Kasumi-1 (cell line): ENCODE results near the gene SLC1A5.
"Not testable (repeated sequence)": the region's sequence is repeated elsewhere in the genome, so short reads cannot be mapped to it uniquely, and the experiment has no call there.

ENCODE experiments used
- DNase-seq, 2 experiments: peaks; one replicate each; lab custom pipeline; 2025; lab: John Stamatoyannopoulos, UW

Gene SLC1A5

DNA sequence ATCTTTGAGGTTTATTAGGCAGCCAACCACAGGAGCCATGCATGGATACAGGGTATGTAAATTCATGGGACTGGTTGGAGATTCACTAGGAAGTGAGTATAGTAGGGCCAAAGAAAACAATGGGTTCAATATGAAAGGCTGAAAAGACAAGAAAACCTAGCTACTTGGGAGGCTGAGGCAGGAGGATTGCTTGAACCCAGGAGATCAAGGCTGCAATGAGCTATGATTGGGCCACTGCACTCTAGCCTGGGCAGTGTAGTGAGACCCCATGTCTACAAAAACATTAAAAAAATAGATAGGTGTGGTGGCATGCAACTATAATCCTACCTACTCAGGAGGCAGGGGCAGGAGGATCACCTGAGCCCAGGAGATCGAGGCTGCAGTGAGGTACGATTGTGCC, 10.3 kb upstream of the SLC1A5 start:
- no peak for DNase-seq

DNA sequence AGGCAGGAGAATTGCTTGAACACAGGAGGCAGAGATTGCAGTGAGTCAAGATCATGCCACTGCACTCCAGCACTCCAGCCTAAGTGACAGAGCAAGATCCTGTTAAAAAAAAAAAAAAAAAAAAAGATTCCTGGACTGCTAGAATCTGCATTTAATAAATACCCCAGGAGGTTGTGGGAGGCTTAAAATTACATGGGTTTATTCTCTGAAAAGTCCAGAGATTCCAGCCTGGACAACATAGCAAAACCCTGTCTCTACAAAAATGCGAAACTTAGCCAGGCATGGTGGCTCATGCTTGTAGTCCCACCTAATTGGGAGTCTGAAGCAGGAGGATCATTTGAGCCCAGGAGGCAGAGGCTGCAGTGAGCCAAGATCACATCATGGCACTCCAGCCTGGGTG, 9.5 kb upstream of the SLC1A5 start:
- DNase-seq = no peak

- DNase-seq = peak; percentile 85 to 86
These were observed 3.5 kb upstream of the SLC1A5 start for GRCh38 chr19:46791944-46792343.

GRCh38 chr19:46789371-46789770, 977 bp upstream of the SLC1A5 start:
- no peak for DNase-seq

DNA sequence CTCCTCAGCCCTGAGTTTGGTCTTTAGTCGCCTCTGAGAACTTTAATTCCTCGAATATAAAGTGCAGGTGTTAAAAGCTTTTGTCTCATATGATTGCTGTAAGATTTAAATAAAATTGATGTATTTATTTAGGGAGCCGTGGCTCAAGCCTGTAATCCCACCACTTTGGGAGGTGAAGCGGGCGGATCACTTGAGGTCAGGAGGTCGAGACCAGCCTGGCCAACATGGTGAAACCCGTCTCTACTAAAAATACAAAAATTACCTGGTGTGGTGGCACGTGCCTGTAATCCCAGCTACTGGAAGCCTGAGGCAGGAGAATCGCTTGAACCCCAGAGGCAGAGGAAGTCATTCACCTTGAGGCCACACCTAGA, 559 bp upstream of the SLC1A5 start:
- no peak for DNase-seq

DNA sequence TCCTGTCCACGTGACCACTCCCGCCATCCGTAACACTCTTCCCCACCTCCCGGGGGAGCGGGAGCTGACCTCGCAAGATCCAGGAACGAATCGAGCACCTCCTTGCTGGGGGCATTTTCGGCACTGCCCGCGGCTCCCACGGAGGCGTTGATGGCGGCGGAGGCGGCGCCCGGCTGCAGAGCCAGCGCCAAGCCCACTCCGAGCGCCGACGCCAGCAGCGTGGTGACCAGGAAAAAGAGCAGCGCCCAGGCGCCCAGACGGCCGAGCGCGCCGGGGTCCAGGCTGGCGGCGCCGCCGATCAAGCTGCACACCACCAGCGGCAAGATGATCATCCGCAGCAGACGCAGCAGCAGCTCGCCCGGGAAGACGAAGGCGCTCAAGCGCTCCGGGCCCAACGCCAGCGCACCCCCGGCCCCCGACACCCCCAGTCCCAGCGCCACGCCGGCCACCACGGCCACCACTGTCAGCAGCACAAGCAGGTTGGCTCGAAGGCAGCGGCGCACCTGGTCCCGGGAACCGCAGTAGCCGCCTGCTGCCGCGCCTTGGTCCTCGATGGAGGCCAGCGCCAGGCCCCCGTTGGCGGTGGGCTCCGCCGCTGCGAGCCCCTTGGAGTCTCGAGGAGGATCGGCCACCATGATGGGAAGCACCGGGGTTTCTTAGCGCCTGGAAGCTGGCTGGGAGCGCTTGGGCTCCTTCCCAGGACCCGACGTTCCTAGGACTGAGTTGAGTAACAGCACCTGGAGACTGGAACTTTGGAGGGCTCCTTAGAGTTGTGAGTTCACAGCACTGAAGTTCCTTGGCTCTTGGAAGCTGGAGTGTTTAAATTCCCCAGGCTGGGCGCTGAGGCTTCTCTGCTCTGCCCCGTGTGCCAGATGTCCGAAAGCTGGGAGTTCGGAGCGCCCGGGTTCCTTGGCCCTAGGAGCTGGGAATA, 798 bp downstream of the SLC1A5 start:
- peak; percentile 20 to 35 for DNase-seq

DNA sequence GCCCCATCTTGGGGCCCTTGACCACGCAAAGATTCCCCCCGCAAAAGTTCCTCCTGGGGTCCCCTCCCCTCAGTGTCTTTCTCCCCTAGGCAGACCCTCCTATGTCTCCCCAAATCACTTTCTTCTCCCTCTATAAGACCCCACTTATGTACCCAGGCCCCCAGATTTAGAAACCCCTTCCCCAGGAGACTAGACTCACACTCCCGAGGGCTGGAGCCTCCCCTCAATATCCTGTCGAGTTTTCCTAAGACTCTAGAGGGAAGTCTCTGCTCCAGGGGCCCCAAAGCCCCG, 1.4 kb downstream of the SLC1A5 start:
- peak in 1 of 2 experiments; percentile 39 for DNase-seq

DNA sequence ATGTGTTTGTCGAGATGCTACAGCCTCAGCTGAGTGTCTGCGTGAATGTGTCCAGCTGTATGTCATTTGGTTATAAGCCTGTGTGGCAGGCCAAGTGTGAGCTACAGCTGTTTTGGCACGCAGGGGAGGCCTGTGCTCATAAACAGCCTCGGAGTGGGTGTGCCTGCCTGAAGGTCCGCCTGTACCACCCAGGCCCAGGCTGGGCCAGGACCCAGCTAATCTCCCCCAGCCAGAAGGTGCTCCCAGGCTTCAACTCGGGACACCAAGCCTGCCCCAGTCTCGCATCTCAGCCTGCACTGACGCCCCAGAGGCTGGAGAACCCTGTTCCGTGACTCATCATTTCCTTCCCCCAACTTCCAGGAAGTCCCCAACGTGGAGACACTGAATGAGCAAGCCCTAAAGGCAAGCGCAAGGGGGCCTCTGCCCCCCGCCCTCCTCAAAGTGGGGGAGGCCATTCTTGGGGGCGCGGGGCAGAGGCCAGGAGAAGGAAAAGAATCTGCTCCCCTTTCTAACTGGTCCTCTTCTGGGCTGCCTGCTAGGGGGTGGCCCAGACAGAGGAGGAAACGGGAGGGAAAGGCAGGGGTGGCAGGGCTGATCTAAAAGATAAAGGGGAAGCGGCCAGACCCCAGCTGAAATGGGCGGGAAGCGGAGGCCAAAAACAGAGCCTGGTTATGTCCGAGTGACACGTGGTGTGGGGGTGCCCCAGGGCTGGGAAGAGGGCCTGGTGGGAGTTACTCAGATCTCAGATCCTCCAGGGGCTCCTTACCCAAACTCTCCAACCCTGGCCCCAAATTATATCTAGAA, 2.0 kb downstream of the SLC1A5 start:
- DNase-seq = peak; percentile 97 to 98

DNA sequence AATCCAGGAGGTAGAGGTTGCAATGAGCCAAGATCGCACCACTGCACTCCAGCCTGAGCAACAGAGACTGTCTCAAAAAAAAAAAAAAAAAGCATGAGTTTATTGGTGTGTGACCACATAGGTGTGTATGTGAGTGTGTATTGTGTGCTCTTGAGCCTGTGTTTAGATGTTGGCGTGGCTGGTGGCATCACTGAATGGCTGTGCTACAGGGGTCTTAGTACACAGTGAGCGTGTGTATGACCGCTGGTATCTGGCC, 2.5 kb downstream of the SLC1A5 start:
- no peak for DNase-seq

- DNase-seq = no peak
These were observed 3.1 kb downstream of the SLC1A5 start for GRCh38 chr19:46785054-46785979.

DNA sequence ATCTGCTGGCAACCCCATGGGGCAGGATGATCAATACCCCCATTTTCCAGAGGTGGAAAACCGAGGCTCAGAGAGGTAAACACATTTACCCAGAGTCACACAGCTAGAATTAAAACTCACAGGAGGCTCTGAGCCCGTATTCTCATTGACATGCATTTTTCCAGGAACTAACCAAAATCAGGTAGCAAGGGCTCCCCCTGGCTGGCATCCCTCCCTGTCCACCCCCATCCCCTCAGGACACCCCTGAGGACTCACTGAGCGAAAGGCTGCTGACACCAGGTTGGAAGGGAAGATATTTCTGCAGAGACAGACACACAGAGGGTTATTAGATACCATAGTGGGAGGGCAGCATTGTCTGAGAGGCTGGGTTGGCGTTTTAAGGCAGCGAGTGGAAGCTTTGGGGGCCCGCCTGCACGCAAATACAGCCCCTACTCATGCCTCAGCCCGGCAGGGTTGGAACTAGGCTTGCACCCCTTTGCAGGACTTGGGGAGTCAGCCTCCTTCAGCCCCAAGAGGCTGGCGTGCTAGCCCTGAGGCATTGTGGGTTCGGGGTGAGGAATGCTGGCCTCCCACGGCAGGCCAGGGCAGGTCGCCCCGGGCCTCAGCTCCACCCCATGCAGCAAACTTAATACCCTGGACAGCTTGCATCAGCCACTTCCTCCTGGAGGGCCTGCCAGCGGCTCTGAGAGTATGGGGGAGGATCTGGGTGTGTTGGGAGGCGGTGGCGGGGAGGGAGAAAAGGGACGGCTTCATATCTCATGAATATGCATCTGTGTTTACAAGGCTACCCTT, 3.9 kb downstream of the SLC1A5 start:
- peak; percentile 80 to 89 for DNase-seq

GRCh38 chr19:46783670-46784069, 4.7 kb downstream of the SLC1A5 start:
- no peak for DNase-seq

GRCh38 chr19:46782355-46783019, 5.9 kb downstream of the SLC1A5 start:
- no peak for DNase-seq

GRCh38 chr19:46777956-46778645, 10.3 kb downstream of the SLC1A5 start:
- DNase-seq = not testable (repeated sequence)

DNA sequence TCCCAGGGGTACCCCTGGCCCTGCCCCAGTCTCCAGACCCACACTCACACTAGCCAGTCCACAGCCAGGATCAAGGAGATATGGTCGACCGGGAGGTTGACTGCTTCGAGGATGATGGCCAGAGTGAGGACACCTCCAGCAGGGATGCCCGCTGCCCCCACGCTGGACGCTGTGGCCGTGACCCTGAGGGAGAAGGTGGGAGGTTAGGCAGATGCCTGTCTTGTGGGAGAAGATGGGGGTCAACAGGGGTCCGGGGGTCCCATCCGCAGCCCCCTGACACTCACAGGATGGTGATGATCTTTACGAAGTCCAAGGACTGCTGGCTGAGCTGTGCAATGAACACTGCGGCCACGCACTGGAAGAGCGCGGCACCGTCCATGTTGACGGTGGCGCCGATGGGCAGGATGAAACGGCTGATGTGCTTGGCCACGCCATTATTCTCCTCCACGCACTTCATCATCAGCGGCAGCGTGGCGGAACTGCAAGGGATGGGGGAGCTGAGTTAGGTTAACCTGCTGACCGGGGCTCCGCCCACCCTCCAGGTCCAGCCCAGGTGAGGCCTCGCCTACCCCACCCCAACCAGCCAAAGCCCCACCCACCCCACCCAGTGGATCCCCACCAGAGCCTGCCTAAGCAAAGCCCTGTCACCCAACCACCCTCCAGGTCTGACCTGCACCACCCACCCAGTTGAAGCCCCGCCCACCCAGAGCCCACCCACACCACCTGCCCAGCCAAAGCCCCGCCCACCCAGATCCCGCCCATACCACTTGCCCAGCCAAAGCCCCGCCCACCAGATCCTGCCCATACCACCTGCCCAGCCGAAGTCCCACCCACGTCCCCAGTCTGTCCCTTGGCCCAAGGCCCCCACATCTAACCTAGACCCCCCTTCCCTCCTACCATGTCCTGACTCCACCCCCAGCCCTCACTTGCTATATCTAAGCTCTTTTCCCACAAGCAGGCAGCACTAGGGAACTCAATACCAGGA, 11.2 kb downstream of the SLC1A5 start:
- DNase-seq = no peak

DNA sequence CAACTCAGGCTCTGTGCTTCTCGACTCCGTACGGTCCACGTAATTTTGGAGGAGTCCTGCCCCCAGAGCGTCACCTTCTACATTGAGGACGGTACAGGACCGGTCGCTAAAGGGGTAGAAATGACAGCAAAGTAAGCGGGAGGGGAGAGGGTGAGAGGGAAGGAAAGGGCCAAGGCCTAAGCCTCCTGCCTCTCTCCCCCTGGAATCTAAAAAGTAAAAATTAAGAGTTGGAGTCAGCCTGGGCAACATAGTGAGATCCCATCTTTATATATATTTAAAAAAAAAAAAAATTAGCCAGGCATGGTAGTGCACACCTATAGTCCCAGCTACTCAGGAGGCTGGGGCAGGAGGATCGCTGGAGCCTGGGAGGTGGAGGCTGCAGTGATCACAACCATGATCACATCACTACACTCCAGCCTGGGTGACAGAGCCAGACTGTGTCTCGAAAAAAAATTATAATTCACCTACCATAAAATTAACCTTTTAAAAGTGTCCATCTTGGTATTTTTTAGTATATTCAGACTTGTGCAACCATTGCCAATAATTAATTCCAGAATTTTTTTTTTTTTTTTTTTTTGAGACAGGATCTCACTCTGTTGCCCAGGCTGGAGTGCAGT, 12.6 kb downstream of the SLC1A5 start:
- DNase-seq = no peak

DNA sequence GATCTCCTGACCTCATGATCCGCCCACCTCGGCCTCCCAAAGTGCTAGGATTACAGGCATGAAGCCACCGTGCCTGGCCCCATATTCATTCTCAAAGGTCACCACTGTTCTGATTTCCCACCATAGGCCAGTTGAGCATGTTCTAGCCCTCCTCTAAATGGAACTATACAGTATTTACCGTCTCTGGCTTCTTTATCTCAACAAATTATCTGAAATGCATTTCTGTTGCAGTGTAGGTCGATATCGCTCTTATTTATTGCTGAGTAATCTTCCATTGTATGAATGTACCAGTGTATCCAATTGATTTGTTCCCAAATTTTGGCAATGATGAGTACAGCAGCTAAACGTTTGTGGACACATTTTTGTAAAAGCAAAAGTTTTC, 15.4 kb downstream of the SLC1A5 start:
- DNase-seq = no peak

DNA sequence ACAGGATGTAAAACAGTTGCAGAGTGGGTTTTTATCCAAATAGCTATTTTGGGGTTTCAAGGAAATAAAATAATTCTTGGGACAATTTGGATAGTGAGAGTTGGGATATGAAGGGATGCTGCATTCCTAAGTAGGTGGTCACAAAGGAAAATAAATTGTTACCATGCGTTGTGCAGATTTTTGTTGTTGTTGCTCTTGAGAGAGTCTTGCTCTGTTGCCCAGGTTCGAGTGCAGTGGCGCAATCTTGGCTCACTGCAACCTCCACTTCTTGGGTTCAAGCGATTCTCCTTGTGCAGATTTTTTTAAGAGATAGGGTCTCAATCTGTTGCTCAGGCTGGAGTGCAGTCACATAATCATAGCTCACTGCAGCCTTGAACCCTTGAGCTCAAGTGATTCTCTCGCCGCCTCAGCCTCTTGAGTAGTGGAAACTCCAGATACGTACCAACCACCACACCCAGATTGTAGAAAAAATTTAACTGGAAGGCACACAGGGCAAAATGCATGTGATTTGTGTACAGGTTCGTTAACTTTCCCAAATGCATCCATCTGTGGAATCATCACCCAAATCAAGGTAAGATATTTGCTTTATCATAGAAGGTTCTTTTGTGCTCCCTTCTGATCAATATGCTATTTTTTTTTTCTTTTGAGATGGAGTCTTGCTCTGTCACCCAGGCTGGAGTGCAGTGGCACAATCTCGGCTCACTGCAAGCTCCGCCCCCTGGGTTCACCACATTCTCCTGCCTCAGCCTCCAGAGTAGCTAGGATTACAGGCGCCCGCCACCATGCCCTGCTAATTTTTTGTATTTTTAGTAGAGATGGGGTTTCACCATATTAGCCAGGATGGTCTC, 16.0 kb downstream of the SLC1A5 start:
- no peak for DNase-seq
